H1 (cell line): ENCODE results near the gene DVL1. TPM values are rescaled to one million over a fixed set of nuclear protein-coding genes. Genes with fewer than 3 reads are reported as not detected.

Experiments
- CTCF ChIA-PET: fragments of 300-600 bp; sonication (Branson Sonifier 250); formaldehyde crosslinking; loops from one replicate; lab custom pipeline; 2021; ENCODE audit not compliant: partially characterized antibody; lab: Charles Lee
- POLR2A ChIA-PET: fragments of 300-600 bp; sonication (Branson Sonifier 250); formaldehyde crosslinking; loops from one replicate; lab custom pipeline; 2021; ENCODE audit warnings: inconsistent platforms; ENCODE audit not compliant: partially characterized antibody; lab: Charles Lee
- DNase-seq, 2 experiments: peaks; one replicate each; pipeline versions ENCODE4 v3.0.0 to v3.0.0-alpha.2; 2010 to 2022; ENCODE audit warnings: low spot score in 2 of 2, low read depth in 1 of 2, mixed read lengths in 1 of 2
- FAIRE-seq: peaks from 2 replicates; lab custom pipeline; 2011; peaks lifted over from hg19 to GRCh38; lab: Jason Lieb, UNC
- H2AFZ ChIP-seq: 2 replicates; pipeline ENCODE4 v1.8.1; 2012; ENCODE audit warnings: low read length, inconsistent platforms
- H2AK5ac ChIP-seq: 2 replicates; pipeline ENCODE4 v1.6.1; 2013; ENCODE audit warnings: low read depth, low read length
- H2BK120ac ChIP-seq: replicated peaks from 2 replicates; pipeline ENCODE3; 2013; ENCODE audit warnings: low read depth, low read length, inconsistent platforms
- H2BK12ac ChIP-seq: 2 replicates; pipeline ENCODE4 v1.6.1; 2013; ENCODE audit warnings: low read depth, low read length
- H2BK15ac ChIP-seq: 2 replicates; pipeline ENCODE4 v1.6.1; 2013; ENCODE audit warnings: low read length
- H2BK20ac ChIP-seq: 2 replicates; pipeline ENCODE4 v1.6.1; 2013; ENCODE audit warnings: low read length
- H2BK5ac ChIP-seq: 2 replicates; pipeline ENCODE4 v1.6.1; 2013; ENCODE audit warnings: low read depth, low read length
- H3K14ac ChIP-seq: 2 replicates; pipeline ENCODE4 v1.6.1; 2013; ENCODE audit warnings: inconsistent platforms; ENCODE audit not compliant: insufficient read length
- H3K18ac ChIP-seq: 2 replicates; pipeline ENCODE4 v1.6.1; 2013; ENCODE audit warnings: low read length; ENCODE audit errors: extremely low read depth
- H3K23ac ChIP-seq: 2 replicates; pipeline ENCODE4 v1.6.1; 2013; ENCODE audit warnings: inconsistent platforms; ENCODE audit not compliant: insufficient read length
- H3K23me2 ChIP-seq: 2 replicates; pipeline ENCODE4 v1.6.1; 2013; ENCODE audit warnings: low read depth, low read length
- H3K27ac ChIP-seq: 2 replicates; pipeline ENCODE4 v1.6.1; 2011; ENCODE audit warnings: low read depth, low read length, inconsistent platforms
- H3K27me3 ChIP-seq, 4 experiments: replicated peaks in 1 of 4; 1 replicate in 1 of 4; 2 replicates in 3 of 4; pipeline versions ENCODE4 v1.6.1 to v1.8.1; 2011 to 2013; ENCODE audit warnings: low read length in 3 of 4, mild to moderate bottlenecking in 3 of 4, inconsistent platforms in 2 of 4, mixed read lengths in 2 of 4, moderate library complexity in 1 of 4; ENCODE audit not compliant: control insufficient read depth in 3 of 4, insufficient read depth in 3 of 4; ENCODE audit errors: extremely low read depth in 1 of 4
- H3K36me3 ChIP-seq, 4 experiments: 2 replicates each; pipeline versions ENCODE4 v1.6.1 to v1.8.1; 2011 to 2013; ENCODE audit warnings: mild to moderate bottlenecking in 4 of 4, low read length in 3 of 4, moderate library complexity in 2 of 4, control low read depth in 1 of 4, inconsistent platforms in 1 of 4; ENCODE audit not compliant: insufficient read depth in 4 of 4, control insufficient read depth in 2 of 4
- H3K4ac ChIP-seq: replicated peaks from 2 replicates; pipeline ENCODE3; 2013; ENCODE audit warnings: low read length, low read depth, mixed read lengths, inconsistent platforms; ENCODE audit not compliant: insufficient read length
- H3K4me1 ChIP-seq, 4 experiments: replicated peaks in 1 of 4; 1 replicate in 1 of 4; 2 replicates in 3 of 4; pipeline versions ENCODE4 v1.6.1 to v1.8.1; 2011 to 2013; ENCODE audit warnings: low read length in 3 of 4, inconsistent platforms in 2 of 4, mixed read lengths in 1 of 4; ENCODE audit not compliant: insufficient read depth in 4 of 4, control insufficient read depth in 3 of 4
- H3K4me2 ChIP-seq, 2 experiments: 2 replicates each; pipeline versions ENCODE4 v1.6.1 to v1.8.1; 2011 to 2013; ENCODE audit warnings: low read depth in 2 of 2, low read length in 2 of 2, control low read depth in 1 of 2, inconsistent platforms in 1 of 2, mild to moderate bottlenecking in 1 of 2; ENCODE audit not compliant: insufficient read depth in 1 of 2
- H3K4me3 ChIP-seq, 4 experiments: fragments of 200-600, 300-600 bp in 1 of 4; sonication (generic), shearing (Covaris generic), sonication (Bioruptor Twin) in 1 of 4; 2 replicates each; pipeline versions ENCODE4 v1.5.1 to v1.8.1; 2011 to 2016; ENCODE audit warnings: low read length in 4 of 4, low read depth in 3 of 4, control low read depth in 2 of 4, inconsistent platforms in 2 of 4, mild to moderate bottlenecking in 2 of 4, mixed read lengths in 1 of 4, moderate library complexity in 1 of 4; ENCODE audit not compliant: insufficient read depth in 2 of 4; ENCODE audit errors: extremely low read depth in 1 of 4
- H3K56ac ChIP-seq: replicated peaks from 2 replicates; pipeline ENCODE3; 2013; ENCODE audit warnings: low read depth, mild to moderate bottlenecking, mixed read lengths, low read length, inconsistent platforms; ENCODE audit not compliant: insufficient read length
- H3K79me1 ChIP-seq: 2 replicates; pipeline ENCODE4 v1.6.1; 2013; ENCODE audit warnings: low read depth, low read length, control low read depth
- H3K79me2 ChIP-seq, 2 experiments: 2 replicates each; pipeline versions ENCODE4 v1.6.1 to v1.8.1; 2012 to 2013; ENCODE audit warnings: low read length in 2 of 2, mild to moderate bottlenecking in 2 of 2, inconsistent platforms in 1 of 2; ENCODE audit not compliant: insufficient read depth in 2 of 2, control insufficient read depth in 1 of 2
- H3K9ac ChIP-seq, 4 experiments: replicated peaks in 1 of 4; 1 replicate in 1 of 4; 2 replicates in 3 of 4; pipeline versions ENCODE4 v1.6.1 to v1.8.1; 2011 to 2013; ENCODE audit warnings: low read depth in 3 of 4, low read length in 3 of 4, control low read depth in 2 of 4, mild to moderate bottlenecking in 2 of 4, moderate library complexity in 2 of 4, inconsistent platforms in 1 of 4; ENCODE audit errors: extremely low read depth in 1 of 4
- H3K9me3 ChIP-seq, 2 experiments: 2 replicates each; pipeline versions ENCODE4 v1.6.1 to v1.8.1; 2012 to 2013; ENCODE audit warnings: mild to moderate bottlenecking in 2 of 2, moderate library complexity in 2 of 2, control low read depth in 1 of 2, inconsistent platforms in 1 of 2, low read depth in 1 of 2, low read length in 1 of 2, mixed read lengths in 1 of 2; ENCODE audit not compliant: insufficient read depth in 2 of 2
- H4K20me1 ChIP-seq, 2 experiments: replicated peaks in 1 of 2; 2 replicates each; pipeline versions ENCODE3 to v1.8.1; 2011 to 2013; ENCODE audit warnings: inconsistent platforms in 2 of 2, low read length in 2 of 2, mild to moderate bottlenecking in 1 of 2; ENCODE audit not compliant: insufficient read depth in 2 of 2, control insufficient read depth in 1 of 2
- H4K5ac ChIP-seq: 2 replicates; pipeline ENCODE4 v1.6.1; 2013; ENCODE audit warnings: low read length, low read depth, mixed read lengths, inconsistent platforms; ENCODE audit not compliant: insufficient read length
- H4K8ac ChIP-seq: 2 replicates; pipeline ENCODE4 v1.8.0; 2013; ENCODE audit warnings: mild to moderate bottlenecking, moderate library complexity, low read length, inconsistent platforms; ENCODE audit not compliant: insufficient read depth; ENCODE audit errors: extremely low read depth
- H4K91ac ChIP-seq: replicated peaks from 2 replicates; pipeline ENCODE3; 2013; ENCODE audit warnings: low read length, mixed read lengths, inconsistent platforms; ENCODE audit not compliant: insufficient read length
- CHD1 ChIP-seq: IDR thresholded peaks from 2 replicates; pipeline ENCODE4 v1.6.1; 2012; ENCODE audit warnings: low read depth, low read length, improper control_type of control experiment
- CHD2 ChIP-seq: IDR thresholded peaks from 2 replicates; pipeline ENCODE4 v1.6.1; 2012; ENCODE audit warnings: low read length, improper control_type of control experiment
- FOSL1 ChIP-seq: IDR thresholded peaks from 2 replicates; pipeline ENCODE4 v1.6.1; 2011; ENCODE audit warnings: mild to moderate bottlenecking, low read depth, low read length, moderate library complexity; ENCODE audit not compliant: insufficient read depth
- GABPA ChIP-seq: IDR thresholded peaks from 2 replicates; pipeline ENCODE4 v1.6.1; 2011; ENCODE audit warnings: mild to moderate bottlenecking, low read length, moderate library complexity, borderline replicate concordance; ENCODE audit not compliant: insufficient read depth
- GTF2F1 ChIP-seq: IDR thresholded peaks from 2 replicates; pipeline ENCODE4 v1.6.1; 2012; ENCODE audit warnings: low read depth, low read length, improper control_type of control experiment, borderline replicate concordance
- JUN ChIP-seq: IDR thresholded peaks from 2 replicates; pipeline ENCODE4 v1.6.1; 2011; ENCODE audit warnings: low read depth, mild to moderate bottlenecking, improper control_type of control experiment, low read length
- RBBP5 ChIP-seq: IDR thresholded peaks from 2 replicates; pipeline ENCODE4 v1.7.1; 2012; ENCODE audit warnings: low read depth, mild to moderate bottlenecking, inconsistent platforms, low read length, moderate library complexity, borderline replicate concordance
- SIRT6 ChIP-seq: IDR thresholded peaks from one replicate; pipeline ENCODE4 v1.7.1; 2012; ENCODE audit warnings: low read length, inconsistent platforms
- TBP ChIP-seq: IDR thresholded peaks from 2 replicates; pipeline ENCODE4 v1.6.1; 2011; ENCODE audit warnings: low read depth, low read length, improper control_type of control experiment
- TCF12 ChIP-seq: IDR thresholded peaks from 2 replicates; pipeline ENCODE4 v1.6.1; 2011; ENCODE audit warnings: low read depth, mild to moderate bottlenecking, low read length
- ZNF274 ChIP-seq: IDR thresholded peaks from 2 replicates; pipeline ENCODE4 v1.7.0; 2012; ENCODE audit warnings: low read length, borderline replicate concordance; ENCODE audit errors: extremely low read depth
- WGBS, 2 experiments: shearing (Covaris generic) in 1 of 2; methylation state at CpG; one replicate each; pipeline versions ENCODE4 v1.1.6 to v1.1.7; 2013 to 2015; ENCODE audit warnings: low lambda C conversion rate in 2 of 2, mixed read lengths in 2 of 2, inconsistent platforms in 1 of 2, low coverage in 1 of 2, missing lambda C conversion rate in 1 of 2; ENCODE audit not compliant: insufficient replicate concordance in 2 of 2, insufficient coverage in 1 of 2, insufficient read length in 1 of 2; ENCODE audit errors: extremely low coverage in 1 of 2, missing lambda C conversion rate in 1 of 2; 5-methylcytosine and 5-hydroxymethylcytosine counted together
- polyA plus RNA-seq, 7 experiments: library from polyadenylated mRNA; depleted of rRNA in 3 of 7; stranded (reverse) in 5 of 7; unstranded in 2 of 7; fragments of >200 nt in 5 of 7; fragments of 200-250 nt in 2 of 7; gene quantifications; 1 replicate in 5 of 7; 2 replicates in 1 of 7; 4 replicates in 1 of 7; pipeline versions ENCODE4 v1.2.1 to v1.2.3, GENCODE V29; 2011 to 2013; ENCODE audit warnings: missing spikeins in 2 of 7, mixed read lengths in 2 of 7
- total RNA-seq: library from RNA; stranded (reverse); fragmentation: NEBNext Ultra II Directional; extraction: Animal tissue kit (Norgen Biotek cat#: 25700); gene quantifications from 2 replicates; pipeline ENCODE4 v1.2.1, GENCODE V29; 2021

Gene DVL1
- total and polyA plus RNA-seq, 2 of the 8 experiments (the other 6 are each of a cell fraction or from before 2014, with no cell fraction given) = 39.4 to 58.9 TPM

- ChIA-PET POLR2A (interaction anchor here (1.1 to 3.0 kb wide), 5 partner anchors 9 to 27 kb away, joined by 3 to 20 read pairs (median 6); partner anchors contain the start of gene TAS1R3), CTCF (interaction anchor here (0.7 to 1.7 kb wide), 2 partner anchors 20 to 22 kb away, joined by 3 to 6 read pairs; no protein-coding TSS in a partner anchor)
- WGBS, 2 experiments = 93% methylated on average over 8 of the region's 8 CpGs; no CpG with 5 or more reads in 1 of the 2 experiments
- Histone ChIP-seq H2BK20ac (no peak overlapping the region), H3K4me1 (peaks cover 0 to 13% (median 4%) of the 10 kb centered on the region in 4 experiments; a peak in 5 of 7 replicates), H3K36me3 (peaks cover 0 to 12% (median 6%) of the 10 kb centered on the region in 4 experiments; a peak in 6 of 8 replicates), H2BK120ac (no peak overlapping the region), H2BK5ac (no peak overlapping the region), H3K4me3 (no peak overlapping the region), H3K79me2 (peaks cover 12 to 58% of the 10 kb centered on the region in 2 experiments; a peak in 3 of 4 replicates), H4K8ac (no peak overlapping the region), H3K56ac (no peak overlapping the region), H3K14ac (no peak overlapping the region), H3K18ac (no peak overlapping the region), H3K23me2 (peaks cover 7% of the 10 kb centered on the region; the same call in 1 of the 2 replicates), H3K9me3 (no peaks in the 10 kb centered on the region), H2AFZ (no peak overlapping the region), H2BK15ac (no peak overlapping the region), H3K27ac (no peak overlapping the region), H3K4ac (no peak overlapping the region), H3K4me2 (no peak overlapping the region), H4K20me1 (peaks cover 25 to 40% of the 10 kb centered on the region in 2 experiments), H3K23ac (no peak overlapping the region), H4K91ac (no peak overlapping the region), H2BK12ac (no peak overlapping the region), H3K9ac (no peak overlapping the region), H2AK5ac (no peak overlapping the region), H3K27me3 (no peaks in the 10 kb centered on the region), H3K79me1 (peaks cover 41% of the 10 kb centered on the region), H4K5ac (no peak overlapping the region)
- FAIRE-seq (no peak), DNase-seq (no peak)
- TF ChIP-seq SIRT6 (no peak), ZNF274 (no peak), TBP (no peak), FOSL1 (no peak), CHD2 (no peak), GTF2F1 (no peak), RBBP5 (no peak), GABPA (no peak), CHD1 (no peak), JUN (no peak), TCF12 (no peak)
Measured at GRCh38 chr1:1321477-1321876, 27.7 kb downstream of the DVL1 start.
